NCI-H526 treated with DMSO at 0.1 percent for 48 hours (cell line): Measurements from ENCODE around the gene CAV2.

Experiments
- DNase-seq: peaks from one replicate; lab custom pipeline; 2025; lab: John Stamatoyannopoulos, UW

CAV2 gene

DNA sequence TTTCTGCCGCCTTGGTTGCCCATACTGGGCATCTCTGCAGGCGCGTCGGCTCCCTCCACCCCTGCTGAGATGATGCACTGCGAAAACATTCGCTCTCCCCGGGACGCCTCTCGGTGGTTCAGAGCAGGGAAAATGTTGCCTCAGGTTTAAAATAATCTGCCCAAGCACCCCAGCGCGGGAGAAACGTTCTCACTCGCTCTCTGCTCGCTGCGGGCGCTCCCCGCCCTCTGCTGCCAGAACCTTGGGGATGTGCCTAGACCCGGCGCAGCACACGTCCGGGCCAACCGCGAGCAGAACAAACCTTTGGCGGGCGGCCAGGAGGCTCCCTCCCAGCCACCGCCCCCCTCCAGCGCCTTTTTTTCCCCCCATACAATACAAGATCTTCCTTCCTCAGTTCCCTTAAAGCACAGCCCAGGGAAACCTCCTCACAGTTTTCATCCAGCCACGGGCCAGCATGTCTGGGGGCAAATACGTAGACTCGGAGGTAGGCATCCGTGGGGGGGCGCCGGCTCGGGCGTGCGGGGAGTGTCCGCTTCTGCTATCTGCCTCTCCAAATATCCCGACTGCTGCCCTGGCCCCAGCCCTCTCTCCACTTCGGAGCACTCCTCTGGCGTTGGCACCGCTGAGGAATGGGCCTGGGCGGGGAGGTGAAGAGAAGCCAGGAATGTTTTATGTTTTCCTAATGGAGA lies 25.2 kb downstream of the CAV2 start, which contains the start of gene CAV1:
TSS of gene CAV1 (plus strand) at position 428 of the 689 bp plus-strand sequence. CDS start at position 455, 27 bp downstream.
- peak; percentile 35 for DNase-seq

DNA sequence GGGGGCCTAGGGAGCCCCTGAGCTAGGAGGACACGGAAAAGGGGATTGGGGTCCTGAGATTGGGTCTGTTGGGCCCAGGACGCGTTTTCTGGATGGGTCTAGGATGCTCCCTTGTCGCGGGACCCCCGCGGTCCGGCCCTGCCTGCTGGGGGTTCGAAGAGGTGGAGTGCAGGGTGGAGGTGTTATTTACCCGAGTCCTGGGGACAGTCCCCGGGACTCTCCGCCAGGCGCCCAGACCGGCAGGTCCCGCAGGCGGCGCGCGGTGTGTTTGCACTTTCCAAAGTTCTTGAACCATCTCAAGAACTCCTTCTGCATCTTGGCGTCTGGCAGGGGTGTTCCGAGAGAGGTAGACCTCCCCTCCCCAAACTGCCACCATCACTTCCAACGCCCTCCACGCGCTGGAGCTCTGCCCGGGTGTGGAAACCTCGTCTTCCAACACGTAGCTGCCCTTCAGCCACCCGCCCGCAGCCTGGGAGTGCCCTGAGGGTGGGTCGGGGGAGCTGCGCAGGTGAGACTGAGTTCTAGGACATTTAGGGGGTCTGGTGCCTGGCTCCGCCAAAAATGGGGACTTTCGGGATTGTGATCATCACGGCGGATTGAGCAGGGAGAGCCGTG lies 25.9 kb downstream of the CAV2 start:
- DNase-seq, result peak; percentile 57

DNA sequence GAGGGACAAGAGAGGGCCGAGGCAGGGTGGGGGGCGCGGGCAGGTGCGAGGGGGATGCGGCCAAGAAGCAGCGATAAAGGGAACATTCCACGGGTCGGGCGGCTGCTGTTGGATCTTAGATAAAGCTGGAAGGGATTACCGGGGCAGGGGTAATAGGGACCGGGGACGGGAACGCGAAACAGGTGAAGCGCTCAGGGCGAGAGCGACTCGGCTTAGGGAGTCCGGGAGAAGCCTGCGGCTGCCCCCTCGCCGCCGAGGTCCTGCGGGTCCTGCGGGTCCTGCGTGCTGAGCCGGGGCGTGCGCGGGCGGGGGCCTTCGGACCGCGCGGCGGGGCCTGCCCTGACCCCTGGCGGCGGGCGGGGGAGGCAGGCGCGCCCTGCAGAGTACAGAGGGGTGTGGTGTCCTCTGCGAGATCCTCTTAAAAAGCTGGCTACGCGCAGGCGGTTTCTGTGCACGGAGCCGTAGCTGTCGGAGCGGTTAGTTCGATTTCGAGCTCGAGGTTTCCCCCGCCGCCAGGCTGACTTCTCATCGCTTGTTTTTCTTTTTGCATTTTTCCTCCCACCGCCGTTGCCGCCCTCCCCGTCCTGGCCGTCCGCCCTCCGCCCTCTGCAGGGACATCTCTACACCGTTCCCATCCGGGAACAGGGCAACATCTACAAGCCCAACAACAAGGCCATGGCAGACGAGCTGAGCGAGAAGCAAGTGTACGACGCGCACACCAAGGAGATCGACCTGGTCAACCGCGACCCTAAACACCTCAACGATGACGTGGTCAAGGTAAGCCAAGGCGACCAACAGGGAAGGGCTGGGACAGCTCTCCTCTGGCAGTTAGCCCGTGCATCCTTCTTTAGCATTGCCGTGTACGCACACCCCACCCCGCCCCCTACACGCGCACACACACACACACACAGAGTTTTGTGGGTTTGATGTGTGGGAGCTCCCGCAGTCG lies 26.6 kb downstream of the CAV2 start:
- DNase-seq, result peak; percentile 73

DNA sequence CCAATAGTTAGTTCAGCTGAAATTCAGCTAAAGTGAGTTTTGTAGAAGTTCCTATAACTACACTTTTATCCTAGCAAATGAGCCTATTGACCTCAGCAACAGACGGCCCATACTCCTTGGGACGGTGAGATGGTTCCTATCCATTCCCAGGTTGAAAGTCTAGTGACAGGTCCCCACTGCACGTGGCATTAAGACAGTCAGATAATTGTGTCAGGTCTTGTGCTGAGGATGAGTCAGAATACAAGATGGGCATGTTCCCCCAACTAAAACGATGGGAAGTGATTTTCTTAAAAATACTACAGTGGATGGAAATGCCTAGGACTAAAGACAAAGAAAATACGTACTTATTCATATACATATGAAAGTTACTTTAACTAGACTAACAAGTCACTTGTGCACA lies 27.4 kb downstream of the CAV2 start:
- no peak for DNase-seq

DNA sequence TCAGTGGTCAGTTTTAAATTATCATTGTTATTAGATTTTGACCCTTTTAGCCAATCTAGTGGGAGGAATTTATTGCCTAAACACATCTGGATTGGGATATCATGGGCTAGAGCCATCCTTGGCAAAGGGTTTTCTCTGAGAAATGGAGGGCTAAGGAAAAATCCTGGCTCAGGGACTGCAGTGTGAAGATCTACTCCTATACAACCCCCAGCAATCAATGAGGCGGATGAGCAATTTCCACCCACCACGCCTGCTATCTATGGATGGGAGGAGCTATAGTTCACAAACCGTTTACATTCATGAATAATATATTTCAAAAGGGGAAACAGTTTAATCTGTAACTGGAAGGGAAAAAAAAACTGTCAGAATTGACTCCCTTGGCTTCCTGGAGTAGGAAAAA lies 28.0 kb downstream of the CAV2 start:
- DNase-seq, result no peak

DNA sequence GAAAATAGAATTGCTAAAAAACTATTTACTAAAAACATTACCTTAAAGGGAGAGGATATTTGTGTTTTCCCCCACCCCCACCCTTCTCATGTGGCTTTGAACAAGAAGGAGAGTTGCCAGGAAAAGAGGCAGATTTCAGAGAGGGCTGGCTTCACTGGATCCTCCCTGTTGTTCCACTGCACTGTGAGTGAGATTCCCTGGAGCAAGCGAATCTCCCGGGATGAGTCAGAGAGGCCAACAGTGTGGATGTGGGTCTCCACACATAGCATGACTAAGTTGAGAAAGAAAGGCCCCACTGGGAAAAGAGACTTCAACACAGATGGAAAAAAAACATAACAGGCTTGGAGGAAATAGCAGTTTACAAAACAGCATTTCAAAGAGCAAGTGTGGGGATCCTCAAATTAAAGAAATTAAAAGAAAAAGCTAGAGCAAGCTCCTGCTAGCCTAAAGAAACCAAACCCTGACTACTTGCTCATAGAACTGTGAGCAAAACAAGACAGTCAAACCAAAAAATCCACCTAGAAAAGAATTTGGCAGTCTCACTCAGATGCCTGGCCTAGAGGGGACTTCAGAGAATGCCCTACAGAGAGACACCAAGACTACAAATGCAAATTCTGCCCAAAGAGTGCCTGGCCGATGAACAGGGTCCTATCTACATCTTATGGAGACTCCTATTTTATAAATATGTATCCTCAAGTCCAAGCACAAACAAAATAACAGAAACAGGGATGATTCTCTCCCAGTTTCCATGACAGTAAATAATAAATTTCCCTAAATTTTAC lies 28.7 kb downstream of the CAV2 start:
- no peak for DNase-seq

DNA sequence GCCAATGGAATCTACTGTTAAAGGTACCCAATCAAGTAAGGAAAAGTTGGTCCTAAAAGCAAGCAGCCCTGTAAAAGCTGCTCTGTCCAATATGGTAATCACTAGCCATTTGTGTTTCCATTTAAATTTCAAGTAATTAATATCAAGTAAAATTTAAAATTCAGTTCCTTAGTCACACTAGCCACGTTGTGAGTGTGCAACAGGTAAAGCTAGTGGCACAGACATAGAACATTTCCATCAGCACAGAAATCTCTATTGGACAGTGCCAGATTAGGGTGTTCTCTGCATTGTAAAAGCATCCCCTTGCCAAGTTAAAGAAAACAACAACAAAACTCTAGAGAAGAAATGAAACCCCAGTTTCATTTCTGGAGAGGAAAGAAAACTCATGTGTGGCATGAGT lies 29.7 kb downstream of the CAV2 start:
- DNase-seq, result no peak

DNA sequence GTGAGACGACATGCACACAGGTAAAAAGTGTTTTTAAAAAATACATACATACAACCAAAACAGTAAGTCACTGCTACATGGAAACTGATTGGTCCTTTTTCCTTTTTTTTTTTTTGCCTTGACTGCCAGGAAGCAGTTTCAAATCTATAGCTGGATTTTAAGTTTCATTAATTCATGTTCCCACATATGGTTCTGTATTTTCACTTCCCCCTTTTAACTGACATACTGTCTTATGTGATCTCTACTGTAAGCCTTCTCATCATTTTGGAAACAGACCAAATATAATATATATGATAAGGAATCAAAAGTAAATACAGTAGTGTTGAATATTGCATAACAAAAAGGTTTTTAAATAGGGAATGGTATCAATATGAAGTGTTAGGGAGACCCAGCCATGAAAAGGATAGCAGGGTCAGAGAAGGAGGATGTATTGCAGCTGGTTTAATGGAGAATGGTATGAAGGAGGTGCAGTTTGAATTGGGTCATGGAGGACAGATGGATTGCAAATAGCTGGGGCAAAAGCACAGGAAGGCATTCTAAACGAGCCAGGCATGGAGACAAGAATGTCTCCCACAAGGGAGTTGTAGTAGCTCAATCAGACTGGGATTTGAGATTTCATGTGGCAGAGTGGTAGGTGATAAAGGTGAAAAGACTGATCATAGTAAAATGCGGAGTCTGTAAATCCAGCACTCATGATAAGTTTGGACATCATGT lies 30.7 kb downstream of the CAV2 start:
- DNase-seq, result no peak

DNA sequence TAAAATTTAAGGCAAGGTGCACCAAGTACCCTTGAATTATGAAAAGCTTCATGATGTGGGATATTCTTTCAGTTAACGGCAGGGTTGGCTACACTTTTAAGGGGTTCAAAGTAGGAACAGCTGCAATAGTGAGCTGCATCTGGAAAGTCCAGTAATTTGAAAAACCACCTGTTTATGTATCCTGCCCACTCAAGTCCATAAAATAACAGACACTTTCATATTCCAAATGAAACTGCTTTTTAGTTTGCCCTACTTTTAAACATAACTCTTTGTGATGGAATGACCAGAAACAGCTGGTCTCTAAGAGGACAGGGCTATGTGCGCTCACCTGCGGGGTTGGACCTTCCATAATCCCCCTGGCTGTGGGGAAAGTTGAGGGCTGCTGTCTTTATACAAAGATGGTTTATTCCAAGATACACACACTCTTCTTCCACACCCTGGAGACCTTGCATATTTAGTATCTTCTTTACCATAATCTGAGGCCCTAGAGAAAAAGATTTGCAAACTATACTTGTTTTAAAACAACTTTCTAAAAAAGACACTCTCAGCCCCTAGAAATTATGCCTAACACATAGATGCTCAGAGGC lies 32.7 kb downstream of the CAV2 start:
- DNase-seq, result no peak

DNA sequence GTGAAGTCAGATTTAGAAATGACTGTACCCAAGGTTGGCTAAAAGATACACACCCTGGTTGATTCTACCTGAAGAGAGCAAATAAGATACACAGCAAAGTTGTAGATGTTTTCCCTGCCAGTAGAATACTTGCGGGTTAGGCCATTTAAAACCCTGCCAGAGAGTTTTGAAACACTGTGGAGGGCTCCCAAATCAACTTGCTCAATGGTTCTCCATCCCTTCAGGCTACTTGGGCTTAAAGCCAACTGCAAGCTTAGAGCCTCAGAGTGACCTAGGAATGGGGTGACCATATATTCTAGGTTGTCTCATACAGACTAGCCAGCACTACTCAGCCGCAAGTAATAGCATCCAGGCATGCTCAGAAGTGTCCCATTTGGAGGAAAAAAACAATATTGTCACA lies 35.3 kb downstream of the CAV2 start:
- no peak for DNase-seq

DNA sequence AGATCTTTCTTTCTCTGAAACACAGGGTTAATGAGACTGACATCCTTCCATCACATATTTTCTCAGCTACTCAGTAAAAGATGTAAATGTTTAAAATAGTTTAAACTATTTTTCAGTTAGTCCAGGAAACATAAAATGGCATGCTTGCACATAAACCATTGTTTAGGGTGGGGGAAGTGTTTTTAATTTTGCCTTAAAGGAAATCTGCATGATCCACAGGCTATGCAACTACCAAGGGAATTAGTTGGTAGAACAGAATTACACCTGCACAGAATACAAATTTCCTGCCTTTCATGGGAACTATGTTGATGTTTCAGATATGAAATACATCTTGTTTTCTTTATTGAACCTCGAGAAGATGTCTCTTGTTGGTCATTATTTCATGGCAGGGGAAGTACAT lies 35.9 kb downstream of the CAV2 start:
- DNase-seq, result no peak

DNA sequence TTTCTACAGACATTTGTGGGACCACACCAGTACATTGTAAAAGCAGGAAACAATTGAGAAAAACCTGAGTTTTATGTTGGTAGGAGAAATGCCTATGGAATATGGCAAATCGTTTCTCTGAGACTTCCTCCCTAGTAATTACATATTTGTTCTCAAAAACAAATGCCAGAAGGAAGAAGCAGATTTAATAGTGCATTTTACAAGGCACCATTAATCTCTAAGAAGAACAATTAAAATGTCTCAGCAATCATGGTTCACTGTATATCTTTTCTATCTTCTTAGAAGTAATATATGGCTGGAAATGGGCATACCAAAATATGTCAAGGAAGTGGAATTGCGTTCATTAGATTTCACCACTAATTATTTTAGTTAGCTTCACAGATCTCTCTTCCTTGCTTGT lies 38.6 kb downstream of the CAV2 start:
- no peak for DNase-seq

DNA sequence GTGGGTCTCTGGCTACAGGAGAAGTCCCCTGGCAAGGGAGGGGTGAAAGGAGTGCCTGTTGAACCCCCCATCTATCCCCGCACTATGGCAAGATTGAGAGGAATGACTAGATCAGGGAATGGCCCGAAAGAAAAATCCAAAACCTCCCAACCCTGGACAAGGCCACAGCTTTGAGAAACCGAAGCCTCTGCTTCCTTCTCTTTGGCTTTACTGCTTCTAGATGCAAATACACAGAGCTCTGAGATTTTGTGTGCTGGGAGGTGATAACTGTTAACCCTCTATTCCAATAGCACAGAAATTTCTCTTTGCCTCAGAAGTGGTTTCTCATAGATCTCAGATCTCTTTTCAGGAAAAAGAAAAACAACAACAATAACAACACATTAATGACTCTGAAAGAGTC lies 40.3 kb downstream of the CAV2 start:
- no peak for DNase-seq

DNA sequence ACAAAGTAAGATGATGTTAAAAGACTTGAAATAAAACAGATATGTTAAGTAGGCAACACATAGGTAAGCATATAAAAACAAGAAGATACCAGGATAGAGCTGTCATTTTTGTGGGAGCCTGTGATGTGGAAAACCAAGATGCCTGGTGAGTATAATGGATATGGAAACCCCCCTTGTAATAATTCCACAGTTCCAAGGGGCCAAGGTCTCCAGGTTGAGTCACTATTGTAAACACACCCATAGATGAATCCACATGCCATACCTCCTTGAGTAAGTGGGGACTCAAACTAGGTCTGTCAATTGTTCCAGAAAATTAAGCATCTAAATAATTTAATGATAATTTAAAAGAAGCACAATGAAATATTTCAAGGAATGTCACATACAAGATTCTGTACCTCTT lies 41.2 kb downstream of the CAV2 start:
- no peak for DNase-seq

DNA sequence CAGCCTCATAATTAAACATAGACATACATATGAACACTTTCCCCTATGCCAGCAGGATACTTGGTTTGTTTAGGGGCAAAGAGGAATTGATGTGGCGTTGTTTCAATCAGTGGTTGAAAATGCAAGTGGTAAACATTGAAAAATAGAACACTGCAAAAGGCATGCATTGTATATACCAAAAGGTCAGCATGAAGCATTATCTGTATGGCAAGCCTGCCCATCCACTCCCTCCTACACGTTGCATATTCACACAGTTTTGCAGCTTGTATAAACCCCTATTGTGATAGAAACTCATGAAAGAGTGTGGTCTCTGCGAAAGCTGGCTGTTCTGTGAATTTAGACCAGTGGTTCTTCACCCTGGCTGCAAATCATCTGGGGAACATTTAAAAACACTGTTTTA lies 42.4 kb downstream of the CAV2 start:
- no peak for DNase-seq

DNA sequence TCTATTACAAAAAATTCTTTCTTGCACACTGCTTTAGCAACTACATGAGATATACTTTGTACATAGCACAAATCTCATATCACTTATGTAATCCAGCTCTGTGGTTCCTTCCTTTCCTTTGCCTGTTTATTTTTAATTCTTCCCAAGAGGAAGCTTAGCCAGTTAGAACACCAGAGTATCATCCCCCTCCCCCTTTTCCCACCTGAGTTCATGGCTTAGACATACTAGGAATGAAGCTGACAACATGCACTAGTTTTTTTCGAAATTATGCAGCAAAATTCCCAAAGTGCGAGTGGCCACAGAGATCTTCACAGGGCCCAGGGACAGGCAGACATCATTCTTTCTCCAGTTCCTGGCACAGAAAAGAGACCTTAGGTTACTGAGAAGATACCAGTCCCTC lies 43.1 kb downstream of the CAV2 start:
- DNase-seq, result no peak

DNA sequence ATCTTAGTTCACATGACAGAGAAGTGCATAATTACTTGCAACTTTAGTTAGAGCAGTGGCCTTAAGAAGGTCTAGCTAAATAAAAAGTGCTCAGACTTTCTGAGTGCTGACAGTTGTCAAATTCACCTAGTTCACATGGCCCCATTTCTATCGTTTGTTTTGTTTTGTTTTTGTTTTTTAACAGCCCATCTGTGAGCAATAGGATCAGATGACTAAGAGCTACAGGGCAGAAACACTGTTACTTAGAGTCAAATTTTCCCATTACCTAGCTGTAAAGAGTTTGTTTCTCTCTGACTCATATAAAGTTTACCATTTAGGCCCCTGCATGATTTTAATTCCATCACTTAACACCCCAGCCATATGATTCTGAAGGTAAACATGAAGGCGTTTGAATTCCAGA lies 44.1 kb downstream of the CAV2 start:
- DNase-seq, result no peak

DNA sequence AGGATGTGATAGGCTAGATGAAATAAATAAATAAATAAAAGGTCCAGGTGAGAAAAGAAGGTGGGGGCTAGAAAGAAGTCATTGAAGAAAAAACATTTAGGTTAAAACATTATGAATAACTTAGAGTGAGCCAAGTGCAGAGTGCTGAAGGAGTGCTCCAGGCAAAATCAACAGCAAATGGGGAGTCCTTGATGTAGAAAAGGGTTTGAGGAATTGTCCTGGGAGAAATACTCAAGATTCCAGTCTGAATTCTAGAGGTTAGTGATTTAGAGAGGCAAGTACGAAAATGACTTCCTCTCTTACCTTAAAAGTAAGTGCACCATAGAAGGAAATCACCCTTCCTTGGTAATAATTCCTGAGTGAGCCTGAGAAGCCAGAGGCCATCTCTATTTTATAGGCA lies 44.9 kb downstream of the CAV2 start:
- no peak for DNase-seq

DNA sequence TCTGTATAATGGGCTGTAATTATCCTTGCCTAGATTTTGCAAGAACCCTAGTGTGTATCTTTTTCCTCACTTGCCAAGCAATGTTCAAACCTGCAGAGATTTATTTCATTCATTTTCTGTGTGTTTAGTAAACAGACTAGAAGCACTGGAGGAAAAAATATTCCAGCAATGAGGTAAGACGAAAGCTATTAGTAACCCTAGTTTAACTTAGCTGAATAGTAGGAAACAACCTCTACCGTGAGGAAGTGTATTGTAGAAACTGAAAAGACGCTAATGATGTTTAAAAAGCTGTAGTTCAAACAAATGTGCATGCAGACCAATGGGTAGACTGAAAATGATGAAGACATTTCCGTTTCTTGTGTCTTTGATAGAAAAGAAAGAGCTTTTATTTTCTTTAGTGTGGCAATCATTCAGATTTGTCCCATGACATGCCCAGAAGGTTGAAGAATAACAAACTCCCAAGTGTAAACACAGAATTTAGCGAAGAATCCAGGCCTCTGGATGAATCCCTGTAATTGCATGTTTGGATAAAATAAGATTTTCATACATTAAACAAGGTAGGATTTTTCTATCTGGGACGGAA lies 46.0 kb downstream of the CAV2 start:
- DNase-seq, result no peak

DNA sequence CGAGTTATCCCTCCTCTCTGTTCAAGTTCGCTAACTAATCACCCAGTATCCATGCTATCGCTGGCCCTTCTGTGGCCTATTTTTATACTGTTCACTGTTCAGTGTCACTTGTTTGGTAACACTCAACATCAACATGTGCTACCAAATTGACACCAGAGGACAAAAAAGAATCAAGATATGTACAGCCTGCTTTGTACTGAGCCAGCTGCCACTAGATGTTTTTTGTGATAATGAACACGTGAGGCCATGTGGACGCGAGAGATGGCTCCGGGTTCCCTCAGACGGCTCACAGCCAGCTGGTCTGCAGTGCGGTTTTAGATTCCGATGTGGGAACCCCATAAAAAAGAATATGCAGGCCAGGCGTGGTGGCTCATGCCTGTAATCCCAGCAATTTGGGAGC lies 46.5 kb downstream of the CAV2 start:
- DNase-seq, result no peak

DNA sequence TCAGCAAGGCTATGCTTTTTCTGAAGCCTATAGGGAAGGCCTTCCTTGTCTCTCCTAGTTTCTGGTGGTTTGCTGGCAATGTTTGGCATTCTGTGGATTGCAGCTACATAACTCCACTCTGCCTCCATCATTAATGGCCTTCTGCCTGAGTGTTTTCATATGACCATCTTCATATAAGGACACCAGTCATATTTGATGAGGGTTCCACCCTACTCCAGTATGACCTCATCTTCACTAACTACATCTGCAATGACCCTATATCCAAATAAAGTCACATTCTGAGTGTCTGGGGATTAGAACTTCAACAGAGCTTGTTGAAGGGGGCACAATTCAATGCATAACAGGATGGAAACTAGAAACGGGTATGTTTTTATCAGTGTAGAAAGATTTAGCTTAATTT lies 47.4 kb downstream of the CAV2 start:
- DNase-seq, result no peak
